ENCODE data around the gene MCEMP1. TPM values are rescaled to one million over a fixed set of nuclear protein-coding genes. Genes with fewer than 3 reads are reported as not detected.

Gene MCEMP1
- total and polyA plus RNA-seq, 12 donors: 0.17 to 1.2 (median 0.30) TPM; not detected in 5

- TF ChIP-seq CTCF (IDR thresholded peaks at IDR 0.05): no peak
- Histone ChIP-seq H3K4me1 (peaks cover 0 to 25% (median 13%) of the 10 kb centered on the region in 9 donors), H3K4me3 (peak overlapping the region in 9 of 10 donors; percentile 94 to 100 (median 100)), H3K27ac (peak overlapping the region in 2 of 10 donors; percentile 10 to 99), H3K36me3 (peaks cover 0 to 35% (median 6%) of the 10 kb centered on the region in 9 donors), H3K9me3 (no peaks in the 10 kb centered on the region), H3K27me3 (peaks cover 0 to 20% (median 11%) of the 10 kb centered on the region in 7 donors)
- DNase-seq (peak in 1 of 2 donors; percentile 28), ATAC-seq (no peak)
- WGBS, 2 donors: 71 to 78% methylated on average over 74 of the region's 74 CpGs
- intact Hi-C loops (cut with DNase I): loop anchor here in 5 of 10 donors (5.0 to 10.0 kb wide), 7 partner anchors 112 to 330 kb away; no protein-coding TSS in a partner anchor
Measured at GRCh38 chr19:7682175-7682855, 5.4 kb downstream of the MCEMP1 start.

GRCh38 chr19:7685546-7686445, 8.9 kb downstream of the MCEMP1 start:
- 32 to 41% methylated on average over 19 of the region's 19 CpGs for WGBS, 2 donors
- Histone ChIP-seq H3K9me3 (no peaks in the 10 kb centered on the region), H3K27ac (no peak overlapping the region), H3K4me3 (no peak overlapping the region), H3K4me1 (peaks cover 0 to 15% (median 8%) of the 10 kb centered on the region in 9 donors), H3K36me3 (peaks cover 0 to 35% (median 6%) of the 10 kb centered on the region in 9 donors), H3K27me3 (peaks cover 0 to 20% (median 12%) of the 10 kb centered on the region in 7 donors)
- no peak for ATAC-seq
- intact Hi-C loops (cut with DNase I): loop anchor here in 4 of 10 donors (10.0 kb wide), 3 partner anchors 109 to 331 kb away; no protein-coding TSS in a partner anchor
- DNase-seq: no peak
- no peak for TF ChIP-seq CTCF (IDR thresholded peaks at IDR 0.05)

DNA sequence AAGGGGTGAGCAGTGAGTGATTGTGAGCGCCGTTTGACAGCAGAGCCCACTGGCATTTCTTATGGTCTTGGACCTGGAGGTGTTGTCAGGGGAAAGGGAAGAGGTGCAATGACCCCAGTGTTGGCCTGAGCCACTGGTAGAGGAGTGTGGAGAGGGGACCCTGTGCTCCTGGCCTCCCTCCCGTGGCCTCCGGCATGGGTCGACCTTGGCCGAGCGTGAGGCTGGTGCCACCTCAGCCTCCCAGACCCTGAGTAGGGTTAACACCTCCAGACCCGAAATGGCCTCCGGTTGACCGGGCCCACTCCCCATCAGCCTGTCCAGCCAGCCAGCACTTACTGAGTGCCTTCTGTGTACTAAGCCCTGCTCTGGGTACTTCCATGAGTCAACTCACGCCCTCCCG, 10.3 kb downstream of the MCEMP1 start:
- 83 to 84% methylated on average over 12 of the region's 12 CpGs for WGBS, 2 donors
- intact Hi-C loops (cut with DNase I): loop anchor here in 4 of 10 donors (10.0 kb wide), 3 partner anchors 108 to 332 kb away; no protein-coding TSS in a partner anchor
- Histone ChIP-seq H3K27me3 (peaks cover 0 to 25% (median 17%) of the 10 kb centered on the region in 7 donors), H3K9me3 (no peaks in the 10 kb centered on the region), H3K36me3 (peaks cover 0 to 33% (median 6%) of the 10 kb centered on the region in 9 donors), H3K4me1 (peaks cover 0 to 1% (median 0%) of the 10 kb centered on the region in 9 donors), H3K27ac (no peak overlapping the region), H3K4me3 (no peak overlapping the region)
- DNase-seq: no peak
- no peak for TF ChIP-seq CTCF (IDR thresholded peaks at IDR 0.05)
- no peak for ATAC-seq

- Histone ChIP-seq H3K27ac (no peak overlapping the region), H3K4me3 (no peak overlapping the region), H3K9me3 (no peaks in the 10 kb centered on the region), H3K4me1 (no peaks in the 10 kb centered on the region), H3K27me3 (peaks cover 0 to 31% (median 17%) of the 10 kb centered on the region in 7 donors), H3K36me3 (peaks cover 0 to 13% (median 0%) of the 10 kb centered on the region in 9 donors)
- WGBS, 2 donors: 30 to 31% methylated on average over 23 of the region's 23 CpGs
- DNase-seq (no peak), ATAC-seq (no peak)
- intact Hi-C loops (cut with DNase I): loop anchor here in 4 of 10 donors (10.0 kb wide), 3 partner anchors 106 to 334 kb away; no protein-coding TSS in a partner anchor
- TF ChIP-seq CTCF (IDR thresholded peaks at IDR 0.05): no peak
Measured at GRCh38 chr19:7689165-7689564, 12.3 kb downstream of the MCEMP1 start.
